Prostate gland (tissue), 2 donors: Measurements from ENCODE around the gene PEAR1. TPM values are rescaled to one million over a fixed set of nuclear protein-coding genes. Genes with fewer than 3 reads are reported as not detected.

ENCODE experiments used
- DNase-seq: peaks from one replicate; pipeline ENCODE4 v3.0.0-alpha.2; 2019; ENCODE audit warnings: low spot score
- H3K27ac ChIP-seq, 2 donors: fragments of 200-600 bp; sonication (generic); 2 replicates each; pipeline ENCODE4 v1.5.1; 2017 to 2019
- H3K27me3 ChIP-seq: fragments of 200-600 bp; sonication (generic); replicated peaks from 2 replicates; pipeline ENCODE4 v1.5.1; 2019; ENCODE audit not compliant: insufficient read depth
- H3K36me3 ChIP-seq, 2 donors: fragments of 200-600 bp; sonication (generic); 1 replicate in 1 of 2; 2 replicates in 1 of 2; pipeline versions ENCODE4 v1.5.1 to v1.8.1; 2017 to 2019
- H3K4me1 ChIP-seq: fragments of 200-600 bp; sonication (generic); replicated peaks from 2 replicates; pipeline ENCODE4 v1.5.1; 2019
- H3K4me3 ChIP-seq, 2 donors: fragments of 200-600 bp; sonication (generic); 2 replicates each; pipeline ENCODE4 v1.5.1; 2017 to 2019
- H3K9me3 ChIP-seq: fragments of 200-600 bp; sonication (generic); 2 replicates; pipeline ENCODE4 v1.5.1; 2017
- CTCF ChIP-seq, 4 experiments: fragments of 200-600 bp in 2 of 4; fragments of 450-650 bp in 2 of 4; sonication (generic) in 2 of 4; IDR thresholded peaks; 1 replicate in 3 of 4; 2 replicates in 1 of 4; pipeline ENCODE4 v1.5.1; 2016 to 2019; ENCODE audit warnings: antibody characterized with exemption in 4 of 4, mild to moderate bottlenecking in 2 of 4, moderate library complexity in 2 of 4
- POLR2A ChIP-seq: fragments of 450-650 bp; IDR thresholded peaks from one replicate; pipeline ENCODE4 v1.6.1; 2016; ENCODE audit warnings: antibody characterized with exemption, mild to moderate bottlenecking
- POLR2AphosphoS5 ChIP-seq: sonication (generic); formaldehyde crosslinking; IDR thresholded peaks from one replicate; pipeline ENCODE4 v1.6.1; 2017; ENCODE audit warnings: antibody characterized with exemption
- WGBS: methylation state at CpG from one replicate; pipeline ENCODE4 v1.1.5; 2018; 5-methylcytosine and 5-hydroxymethylcytosine counted together
- intact Hi-C: fragments of 100-400 bp; cut with DNase I; formaldehyde crosslinking; loops from one replicate; pipeline ENCODE4 v1.14.2; 2022
- total RNA-seq, 2 donors: library from RNA; depleted of rRNA; stranded (reverse); fragments of >200 nt; gene quantifications; one replicate each; pipeline ENCODE4 v1.1.0, GENCODE V29; 2016

Gene PEAR1
- total RNA-seq, 2 donors from 2014 or later = 3.6 to 20.0 TPM

- intact Hi-C loops = no loop called here
- no peak for DNase-seq
- Histone ChIP-seq H3K27ac (no peak overlapping the region), H3K4me3 (no peak overlapping the region), H3K4me1 (no peaks in the 10 kb centered on the region), H3K9me3 (no peaks in the 10 kb centered on the region), H3K36me3 (no peaks in the 10 kb centered on the region), H3K27me3 (peaks cover 2% of the 10 kb centered on the region)
- TF ChIP-seq POLR2AphosphoS5 (no peak), CTCF (IDR thresholded peaks at IDR 0.05) (no peak), POLR2A (no peak)
- WGBS = 75% methylated on average over 3 of the region's 5 CpGs
These were observed 13.0 kb upstream of the PEAR1 start for GRCh38 chr1:156880473-156880872.

GRCh38 chr1:156881101-156881500 lies 12.4 kb upstream of the PEAR1 start:
- Histone ChIP-seq H3K36me3 (no peaks in the 10 kb centered on the region), H3K27ac (no peak overlapping the region), H3K27me3 (peaks cover 2% of the 10 kb centered on the region), H3K4me3 (no peak overlapping the region), H3K9me3 (no peaks in the 10 kb centered on the region), H3K4me1 (no peaks in the 10 kb centered on the region)
- 50% methylated on average over 10 of the region's 10 CpGs for WGBS
- no peak for TF ChIP-seq CTCF (IDR thresholded peaks at IDR 0.05)
- TF ChIP-seq POLR2AphosphoS5 = no peak
- TF ChIP-seq POLR2A = no peak
- DNase-seq = no peak
- intact Hi-C loops = no loop called here

GRCh38 chr1:156881663-156882062 lies 11.9 kb upstream of the PEAR1 start:
- peaks cover 1% of the 10 kb centered on the region for H3K27me3 ChIP-seq
- TF ChIP-seq POLR2A = no peak
- DNase-seq = no peak

GRCh38 chr1:156882543-156882942 lies 11.0 kb upstream of the PEAR1 start:
- no peak overlapping the region for H3K27ac ChIP-seq
- no peaks in the 10 kb centered on the region for H3K36me3 ChIP-seq
- no peaks in the 10 kb centered on the region for H3K27me3 ChIP-seq
- intact Hi-C loops = no loop called here
- H3K9me3 ChIP-seq = no peaks in the 10 kb centered on the region
- 93% methylated on average over 3 of the region's 3 CpGs for WGBS
- H3K4me3 ChIP-seq = no peak overlapping the region
- H3K4me1 ChIP-seq = no peaks in the 10 kb centered on the region
- DNase-seq = no peak
- TF ChIP-seq POLR2AphosphoS5 (no peak), POLR2A (no peak), CTCF (IDR thresholded peaks at IDR 0.05) (no peak)

More at GRCh38 chr1:156881663-156882062, 11.9 kb upstream of the PEAR1 start:
- H3K9me3 ChIP-seq = no peaks in the 10 kb centered on the region
- intact Hi-C loops = no loop called here
- 52% methylated on average over 4 of the region's 4 CpGs for WGBS
- H3K36me3 ChIP-seq = no peaks in the 10 kb centered on the region
- H3K4me1 ChIP-seq = no peaks in the 10 kb centered on the region
- no peak overlapping the region for H3K27ac ChIP-seq
- H3K4me3 ChIP-seq = no peak overlapping the region

GRCh38 chr1:156883919-156884318 lies 9.6 kb upstream of the PEAR1 start:
- H3K4me3 ChIP-seq = no peak overlapping the region
- H3K27me3 ChIP-seq = no peaks in the 10 kb centered on the region
- DNase-seq = no peak
- no peaks in the 10 kb centered on the region for H3K9me3 ChIP-seq
- no peak for TF ChIP-seq CTCF (IDR thresholded peaks at IDR 0.05)
- no peak for TF ChIP-seq POLR2A
- no peak for TF ChIP-seq POLR2AphosphoS5
- intact Hi-C loops = no loop called here
- no peaks in the 10 kb centered on the region for H3K4me1 ChIP-seq
- no peak overlapping the region for H3K27ac ChIP-seq
- 75% methylated on average over 7 of the region's 7 CpGs for WGBS
- H3K36me3 ChIP-seq = no peaks in the 10 kb centered on the region
